ENCODE measurements around the gene SYNGR4.
A peak's percentile ranks its signal among the peaks of the same experiment; 100 is the strongest.
"Not testable (repeated sequence)": the region's sequence is repeated elsewhere in the genome, so short reads cannot be mapped to it uniquely, and the experiment has no call there.

The SYNGR4 gene, protein sequence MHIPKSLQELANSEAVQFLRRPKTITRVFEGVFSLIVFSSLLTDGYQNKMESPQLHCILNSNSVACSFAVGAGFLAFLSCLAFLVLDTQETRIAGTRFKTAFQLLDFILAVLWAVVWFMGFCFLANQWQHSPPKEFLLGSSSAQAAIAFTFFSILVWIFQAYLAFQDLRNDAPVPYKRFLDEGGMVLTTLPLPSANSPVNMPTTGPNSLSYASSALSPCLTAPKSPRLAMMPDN

GRCh38 chr19:48363810-48364597 lies at the start of gene SYNGR4, which contains the start of gene TMEM143:
Gene SYNGR4, plus strand, starts transcription at chr19:48364367. Its CDS starts 1,476 bp downstream, at chr19:48365843.
Gene TMEM143, minus strand, starts transcription at chr19:48363940. Its CDS starts 20 bp downstream, at chr19:48363920.
- peak; percentile 99 for FAIRE-seq
- DNase-seq (ENCODE audit: insufficient read length, low spot score), result peak; percentile 99

GRCh38 chr19:48315712-48316111 lies 48.5 kb upstream of the SYNGR4 start:
- no peak for FAIRE-seq
- DNase-seq (ENCODE audit: insufficient read length, low spot score), result no peak

DNA sequence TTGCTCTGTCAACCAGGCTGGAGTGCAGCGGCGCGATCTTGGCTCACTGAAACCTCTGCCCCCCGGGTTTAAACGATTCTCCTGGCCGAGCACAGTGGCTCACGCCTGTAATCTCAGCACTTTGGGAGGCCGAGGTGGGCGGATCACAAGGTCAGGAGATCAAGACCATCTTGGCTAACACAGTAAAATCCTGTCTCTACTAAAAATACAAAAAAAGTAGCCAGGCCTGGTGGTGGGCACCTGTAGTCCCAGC lies 46.5 kb upstream of the SYNGR4 start:
- DNase-seq (ENCODE audit: insufficient read length, low spot score); FAIRE-seq: not testable (repeated sequence)

GRCh38 chr19:48318286-48318987 lies 45.7 kb upstream of the SYNGR4 start:
- DNase-seq (ENCODE audit: insufficient read length, low spot score), result no peak
- no peak for FAIRE-seq

DNA sequence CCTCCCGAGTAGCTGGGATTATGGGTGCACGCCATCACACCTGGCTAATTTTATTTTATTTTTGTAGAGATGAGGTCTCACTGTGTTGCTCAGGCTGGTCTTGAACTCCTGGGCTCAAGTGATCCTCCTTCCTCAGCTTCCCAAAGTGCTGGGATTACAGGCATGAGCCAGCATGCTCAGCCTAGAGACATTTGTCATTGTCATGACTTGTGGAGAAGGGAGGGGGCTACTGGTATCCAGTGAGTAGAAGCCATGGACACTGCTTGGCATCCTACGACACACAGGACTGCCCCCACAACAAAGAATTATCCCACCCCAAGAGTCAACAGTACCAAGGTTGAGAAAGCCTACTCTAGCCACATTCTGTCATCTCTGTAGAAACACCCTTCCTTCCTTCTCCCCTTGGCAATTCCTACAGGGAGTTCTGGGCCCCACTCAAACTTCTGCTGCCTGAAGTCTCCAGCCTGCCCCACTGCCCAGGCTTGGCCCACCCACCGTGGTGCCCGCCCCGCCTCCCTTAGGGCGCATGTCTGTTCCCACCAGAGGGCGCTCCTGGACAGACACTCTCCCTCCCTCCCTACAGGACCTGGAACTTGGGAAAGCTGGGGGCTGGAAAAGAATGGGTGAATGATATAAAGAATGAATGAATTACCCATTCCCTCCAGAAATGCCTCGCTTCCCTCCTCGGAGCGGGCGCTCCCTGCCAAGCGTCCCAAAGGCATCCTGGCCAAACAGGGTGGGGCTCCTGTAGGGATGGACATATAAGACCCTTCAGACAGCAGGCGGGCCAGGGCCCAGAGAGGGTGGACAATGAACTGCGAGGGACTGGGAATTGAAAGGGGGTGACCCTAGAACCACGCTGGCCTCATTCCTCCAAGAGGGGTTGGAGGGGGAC lies 44.3 kb upstream of the SYNGR4 start:
- no peak for FAIRE-seq
- peak; percentile 73 for DNase-seq (ENCODE audit: insufficient read length, low spot score)

DNA sequence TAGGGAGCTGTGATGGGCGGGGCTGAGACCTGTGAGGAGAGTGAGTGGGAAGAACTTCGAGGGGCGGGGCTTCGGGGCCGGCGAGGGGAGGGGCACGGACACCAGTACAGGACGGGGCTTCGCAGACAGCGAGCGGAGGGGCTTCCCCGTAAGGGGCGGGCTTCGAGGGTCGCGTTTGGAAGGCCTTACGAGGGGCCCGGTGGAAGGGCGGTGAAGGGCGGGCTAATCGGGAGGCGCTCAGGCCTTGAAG lies 42.9 kb upstream of the SYNGR4 start:
- FAIRE-seq, result peak; percentile 36

DNA sequence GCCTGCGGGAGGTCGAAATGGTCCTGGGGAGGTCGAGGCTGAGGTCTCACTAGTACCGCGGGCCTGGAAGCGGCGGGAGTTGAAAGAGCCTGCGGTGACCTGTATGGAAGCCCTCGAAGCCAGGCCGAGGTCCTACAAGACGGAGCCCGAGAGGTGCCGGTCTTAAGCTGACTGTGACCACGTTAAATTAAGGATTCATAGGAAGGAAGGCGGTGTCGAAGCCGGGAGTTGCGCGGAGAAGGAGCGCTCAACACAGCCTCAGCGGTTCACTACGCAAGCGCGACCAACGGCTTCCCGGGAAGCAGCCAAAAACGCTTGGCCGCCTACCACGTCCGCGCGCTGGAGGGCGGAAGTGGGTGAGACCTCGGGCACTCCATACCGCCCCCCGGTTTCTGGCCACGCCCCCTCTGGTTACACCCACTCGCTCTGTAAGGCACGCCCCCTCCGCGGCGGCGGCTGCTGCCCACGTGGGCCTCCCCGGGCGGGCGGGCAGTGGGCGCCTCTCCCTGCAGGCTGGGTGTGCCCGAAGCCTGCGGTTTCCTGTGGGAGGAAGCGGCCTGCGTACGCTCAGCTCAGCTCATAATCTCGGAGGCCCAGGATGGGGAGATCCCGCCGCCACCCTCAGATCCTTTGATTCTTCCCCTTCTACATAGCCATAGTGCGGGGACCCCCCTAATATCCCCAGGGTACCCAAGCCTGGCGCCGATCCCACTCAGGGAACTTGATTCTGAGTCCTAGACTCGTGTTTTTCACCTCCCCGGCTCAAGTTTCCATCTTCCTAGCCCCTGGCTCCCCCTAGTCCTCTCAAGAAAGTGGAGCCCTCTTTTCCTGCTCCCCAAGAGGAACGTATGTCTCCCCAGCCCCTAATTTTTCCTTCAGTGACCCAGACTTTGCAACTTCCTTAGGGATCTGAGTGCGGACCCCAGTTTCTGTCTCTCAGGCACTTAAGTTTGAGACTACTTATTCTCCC lies 42.3 kb upstream of the SYNGR4 start:
- DNase-seq (ENCODE audit: insufficient read length, low spot score) (peak; percentile 91), FAIRE-seq (peak; percentile 93)

More for the DNA sequence above, 42.9 kb upstream of the SYNGR4 start:
- peak; percentile 86 for DNase-seq (ENCODE audit: insufficient read length, low spot score)

DNA sequence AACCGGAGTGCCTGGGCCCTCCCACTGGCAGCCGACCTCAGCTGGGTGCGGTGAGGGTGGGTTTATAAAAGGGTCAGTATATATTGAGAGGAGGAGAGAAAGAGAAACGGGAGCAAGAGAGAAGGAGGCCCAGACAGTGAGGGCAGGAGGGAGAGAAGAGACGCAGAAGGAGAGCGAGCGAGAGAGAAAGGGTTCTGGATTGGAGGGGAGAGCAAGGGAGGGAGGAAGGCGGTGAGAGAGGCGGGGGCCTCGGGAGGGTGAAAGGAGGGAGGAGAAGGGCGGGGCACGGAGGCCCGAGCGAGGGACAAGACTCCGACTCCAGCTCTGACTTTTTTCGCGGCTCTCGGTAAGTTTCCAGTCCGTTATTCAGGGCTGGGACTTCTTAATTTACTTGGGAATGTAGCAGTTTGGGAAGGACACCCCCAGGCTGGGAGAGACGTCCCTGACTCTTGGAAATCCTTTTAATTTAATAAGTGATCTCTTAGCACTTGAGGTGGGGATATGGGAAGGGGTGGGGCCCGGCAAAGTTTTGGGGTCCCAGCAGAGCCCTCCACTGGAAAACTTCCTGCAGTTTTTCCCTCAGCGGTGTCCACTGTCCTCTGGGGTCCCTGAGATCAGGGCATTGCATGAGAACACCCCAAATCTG lies 38.8 kb upstream of the SYNGR4 start, which contains the start of gene EMP3:
TSS of gene EMP3 (plus strand) at position 288 of the 646 bp plus-strand sequence. CDS start 1,293 bp downstream, outside the sequence.
- DNase-seq (ENCODE audit: insufficient read length, low spot score) (peak; percentile 80), FAIRE-seq (no peak)

DNA sequence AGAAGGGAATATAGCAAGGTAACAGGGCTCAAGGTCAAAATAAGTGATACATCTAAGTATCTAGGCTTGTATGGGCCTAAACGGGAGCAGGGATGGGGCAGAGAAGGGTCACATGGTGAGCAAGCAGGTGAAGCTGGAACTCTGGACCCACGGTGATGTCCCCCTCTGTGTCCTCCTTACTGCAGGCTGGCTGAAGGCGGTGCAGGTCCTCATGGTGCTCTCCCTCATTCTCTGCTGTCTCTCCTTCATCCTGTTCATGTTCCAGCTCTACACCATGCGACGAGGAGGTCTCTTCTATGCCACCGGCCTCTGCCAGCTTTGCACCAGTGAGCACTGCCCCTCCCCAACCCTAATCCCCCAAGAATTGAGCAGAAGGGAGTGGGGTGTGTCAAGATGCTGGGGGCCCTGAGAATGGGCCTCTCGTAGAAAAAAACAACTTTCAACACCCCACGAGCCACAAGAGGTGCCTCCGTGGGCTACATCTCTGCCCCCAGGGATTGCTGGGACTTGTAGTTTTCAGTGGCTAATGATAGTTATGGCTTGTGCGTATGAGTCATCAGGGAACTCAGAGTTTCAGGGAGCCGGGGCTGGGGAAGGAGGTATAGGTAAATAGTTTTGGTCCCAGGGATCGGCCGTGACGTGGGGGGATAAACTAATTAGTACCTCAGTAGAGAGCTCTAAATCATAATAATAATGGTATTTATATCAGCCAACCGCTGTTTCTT lies 34.8 kb upstream of the SYNGR4 start:
- FAIRE-seq, result no peak
- DNase-seq (ENCODE audit: insufficient read length, low spot score), result no peak

DNA sequence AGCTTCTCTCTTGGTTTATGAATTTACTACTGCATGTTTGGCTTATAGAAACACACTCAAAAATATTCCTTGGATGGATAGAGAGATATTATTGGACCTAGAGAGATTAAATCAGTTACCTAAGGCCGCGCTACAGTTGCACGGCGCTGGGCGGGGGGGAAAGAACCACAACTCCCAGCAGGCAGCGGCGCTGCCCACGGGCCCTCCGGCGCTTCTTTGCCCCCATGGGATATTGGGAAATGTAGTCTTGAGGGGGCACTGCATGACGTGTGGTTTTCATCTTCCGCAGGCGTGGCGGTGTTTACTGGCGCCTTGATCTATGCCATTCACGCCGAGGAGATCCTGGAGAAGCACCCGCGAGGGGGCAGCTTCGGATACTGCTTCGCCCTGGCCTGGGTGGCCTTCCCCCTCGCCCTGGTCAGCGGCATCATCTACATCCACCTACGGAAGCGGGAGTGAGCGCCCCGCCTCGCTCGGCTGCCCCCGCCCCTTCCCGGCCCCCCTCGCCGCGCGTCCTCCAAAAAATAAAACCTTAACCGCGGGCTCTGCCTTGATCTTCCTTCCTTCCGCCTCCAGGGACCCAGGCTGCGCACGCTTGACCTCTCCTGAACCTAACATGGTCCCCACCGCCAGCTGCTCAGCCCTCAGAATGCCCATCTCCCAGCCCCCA lies 34.0 kb upstream of the SYNGR4 start:
- FAIRE-seq, result no peak

GRCh38 chr19:48332351-48332661 lies 31.9 kb upstream of the SYNGR4 start:
- no peak for FAIRE-seq
- no peak for DNase-seq (ENCODE audit: insufficient read length, low spot score)

More for the DNA sequence above, 34.0 kb upstream of the SYNGR4 start:
- DNase-seq (ENCODE audit: insufficient read length, low spot score), result no peak

- FAIRE-seq, result peak; percentile 77
- peak; percentile 93 for DNase-seq (ENCODE audit: insufficient read length, low spot score)
Observed at GRCh38 chr19:48332662-48333466, 31.3 kb upstream of the SYNGR4 start.

DNA sequence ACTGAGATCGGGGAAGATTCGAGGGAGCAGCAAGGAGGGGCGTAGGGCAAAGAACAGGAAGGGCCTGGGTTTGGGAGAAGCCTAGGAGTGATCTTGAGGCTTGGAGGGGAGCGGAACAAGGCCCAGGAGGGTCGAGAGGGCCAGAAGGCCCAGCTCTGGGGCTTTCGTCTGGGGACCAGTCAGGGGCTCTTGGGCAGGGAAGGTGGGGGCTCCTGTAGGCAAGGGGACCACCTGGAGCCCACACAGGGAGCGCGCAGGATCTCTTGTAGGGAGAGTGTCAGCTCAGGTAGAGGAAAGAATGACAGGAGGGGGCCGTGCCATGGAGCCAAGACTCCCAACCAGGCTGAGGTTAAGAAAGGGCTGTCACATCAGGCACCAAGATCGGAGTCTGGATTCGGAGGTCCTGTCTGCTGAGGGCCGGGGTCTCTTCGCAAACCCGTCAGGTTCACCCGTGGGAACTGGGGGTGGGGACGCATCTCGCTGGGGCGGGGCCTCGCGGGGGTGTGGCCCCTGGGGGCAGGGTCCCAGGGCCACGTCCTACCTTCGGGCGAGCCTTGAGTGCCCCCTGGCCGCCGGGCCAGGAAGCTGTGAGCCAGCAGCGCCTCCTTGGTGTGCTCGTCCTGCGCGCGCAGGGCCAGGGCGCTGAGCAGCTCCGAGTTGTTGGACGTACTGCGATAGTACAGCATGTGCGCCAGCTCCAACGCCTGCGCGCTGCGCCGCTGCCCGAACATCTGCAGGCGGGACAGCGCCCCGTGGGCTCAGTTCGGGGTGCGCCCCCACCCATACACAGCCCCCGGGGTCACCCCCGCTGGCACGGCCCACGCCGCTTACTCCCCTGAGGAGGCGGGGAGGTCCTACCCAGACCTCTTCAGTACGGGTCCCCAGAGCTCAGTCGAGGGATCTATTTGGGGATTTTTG lies 30.4 kb upstream of the SYNGR4 start:
- DNase-seq (ENCODE audit: insufficient read length, low spot score) (peak; percentile 80), FAIRE-seq (peak; percentile 83)

- no peak for DNase-seq (ENCODE audit: insufficient read length, low spot score)
- no peak for FAIRE-seq
Observed at GRCh38 chr19:48338253-48338755, 25.9 kb upstream of the SYNGR4 start.

GRCh38 chr19:48338802-48339503 lies 25.2 kb upstream of the SYNGR4 start:
- no peak for FAIRE-seq

More at GRCh38 chr19:48338802-48339503, 25.2 kb upstream of the SYNGR4 start:
- no peak for DNase-seq (ENCODE audit: insufficient read length, low spot score)

Data from HTR-8/SVneo (cell line).